ENCODE results near the gene PTCH2.

- TF ChIP-seq POLR2A (IDR thresholded peaks at IDR 0.05; ENCODE audit: low read depth, low read length) (no peak), TAF1 (IDR thresholded peaks at IDR 0.05; ENCODE audit: low read depth, low read length) (no peak), POLR2AphosphoS5 (IDR thresholded peaks at IDR 0.05; ENCODE audit: low read depth, low read length) (no peak), SPI1 (IDR thresholded peaks at IDR 0.05; ENCODE audit: low read depth, low read length) (no peak), PAX5 (IDR thresholded peaks at IDR 0.05; ENCODE audit: insufficient read depth, low read length, severe bottlenecking) (no peak), POU2F2 (IDR thresholded peaks at IDR 0.05; ENCODE audit: low read depth, low read length) (no peak)
These were observed 3.5 kb downstream of the PTCH2 start for GRCh38 chr1:44839576-44839975.

Measured in GM12891 (cell line).